Activated CD8-positive, alpha-beta memory T cell treated with anti-CD3 and anti-CD28 coated beads for 36 hours (primary cell): ENCODE measurements around the gene RPS14. TPM values are rescaled to one million over a fixed set of nuclear protein-coding genes. Genes with fewer than 3 reads are reported as not detected.

Experiments
- CTCF ChIA-PET: fragments of 350-600 bp; sonication (Branson Sonifier 250); formaldehyde crosslinking; loops from one replicate; lab custom pipeline; 2021; ENCODE audit warnings: antibody characterized with exemption; lab: Charles Lee
- POLR2A ChIA-PET: fragments of 350-600 bp; sonication (Branson Sonifier 250); formaldehyde crosslinking; loops from one replicate; lab custom pipeline; 2021; ENCODE audit warnings: antibody characterized with exemption; lab: Charles Lee
- total RNA-seq, 2 experiments: library from RNA; stranded (reverse); gene quantifications; one replicate each; pipeline ENCODE4 v1.2.3, GENCODE V29; 2021

Gene RPS14
- total RNA-seq, 2 experiments from 2014 or later, result 2,762 to 2,830 TPM

DNA sequence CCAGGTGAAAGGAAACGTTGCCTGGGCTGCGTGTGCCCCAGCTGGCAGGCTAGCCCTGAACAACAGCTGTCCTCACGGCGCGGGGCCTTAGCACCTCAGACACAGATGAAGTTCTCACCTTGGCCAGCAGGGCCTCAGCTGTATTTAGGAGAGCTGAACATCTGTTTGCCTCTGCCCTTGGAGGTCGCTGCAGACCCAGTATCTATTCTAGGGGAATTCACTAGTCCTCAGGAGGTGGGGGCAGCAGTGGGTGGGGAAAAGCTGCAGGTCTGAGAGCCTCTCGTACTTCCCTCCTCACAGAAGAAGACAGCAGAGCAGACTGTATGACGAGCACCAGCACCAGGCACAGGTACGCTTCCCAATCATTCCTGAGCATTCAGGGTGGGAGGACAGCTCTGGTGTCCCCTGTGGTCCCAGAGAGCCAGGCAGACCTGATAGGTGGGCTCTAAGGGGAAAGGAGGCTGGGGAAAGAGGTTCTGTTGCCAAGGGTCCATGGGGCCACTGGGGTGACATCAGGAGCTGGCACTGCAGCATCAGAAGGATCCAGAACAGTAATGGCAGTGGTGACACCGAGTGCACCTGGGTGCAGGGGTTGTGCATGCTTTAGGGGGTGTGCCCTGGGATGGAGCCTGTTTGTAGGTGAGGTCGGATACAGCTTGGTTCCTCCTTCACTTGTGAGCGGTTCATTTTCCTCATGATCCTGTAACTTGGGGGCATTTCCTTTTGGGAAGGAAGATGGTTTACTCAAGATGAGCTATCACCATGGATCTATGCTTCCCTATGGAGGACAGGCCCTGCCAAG lies 50.6 kb downstream of the RPS14 start:
- CTCF ChIA-PET, result interaction anchor here (0.6 to 4.1 kb wide), 5 partner anchors 19 to 86 kb away, joined by 3 to 25 read pairs (median 3); no protein-coding TSS in a partner anchor
- POLR2A ChIA-PET, result interaction anchor here (0.6 to 1.5 kb wide), 3 partner anchors 13 to 41 kb away, joined by 3 to 4 read pairs (median 3); no protein-coding TSS in a partner anchor

DNA sequence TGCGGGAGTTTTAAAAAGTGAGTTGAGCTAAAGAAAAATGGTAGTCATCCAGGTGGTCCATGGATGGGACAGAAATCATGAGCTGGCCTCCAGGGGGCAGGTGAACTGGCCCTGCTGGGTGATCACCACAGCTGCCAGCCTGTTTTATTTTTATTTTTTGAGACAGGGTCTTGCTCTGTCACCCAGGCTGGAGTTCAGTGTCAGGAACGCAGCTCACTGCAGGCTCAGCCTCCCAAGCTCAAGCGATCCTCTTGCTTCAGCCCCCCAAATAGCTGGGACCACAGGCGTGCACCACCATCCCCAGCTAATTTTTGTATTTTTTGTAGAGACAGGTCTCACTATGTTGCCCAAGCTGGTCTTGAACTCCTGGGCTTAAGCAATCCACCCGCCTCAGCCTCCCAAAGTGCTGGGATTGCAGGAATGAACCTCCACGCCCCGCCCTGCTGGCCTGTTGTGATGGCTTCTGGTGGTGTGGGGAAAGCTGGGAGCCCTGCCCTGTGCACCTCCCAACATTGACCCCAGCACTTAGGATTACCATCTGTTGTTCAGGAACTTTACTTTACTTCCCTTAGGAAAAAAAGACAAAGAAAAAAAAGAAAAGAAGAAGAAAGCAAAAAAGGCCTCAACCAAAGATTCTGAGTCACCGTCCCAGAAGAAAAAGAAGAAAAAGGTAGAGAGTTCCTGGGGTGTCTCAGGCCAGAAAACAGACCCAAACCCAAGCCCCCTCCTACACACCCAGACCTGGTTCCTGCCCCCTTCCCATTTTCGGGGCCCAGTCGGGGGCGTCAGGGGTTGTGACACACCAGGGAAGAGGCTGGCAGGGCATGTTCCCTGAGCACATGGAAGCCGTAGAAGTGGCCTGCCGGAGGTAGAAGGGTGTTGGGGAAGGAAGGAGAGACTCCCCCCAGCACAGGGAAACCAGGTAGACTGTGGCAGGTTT lies 51.5 kb downstream of the RPS14 start:
- ChIA-PET CTCF (interaction anchor here (1.1 to 4.1 kb wide), 3 partner anchors 34 to 48 kb away, joined by 3 to 25 read pairs (median 4); no protein-coding TSS in a partner anchor), POLR2A (interaction anchor here (0.6 to 1.5 kb wide), 2 partner anchors 37 to 40 kb away, joined by 3 read pairs; no protein-coding TSS in a partner anchor)

DNA sequence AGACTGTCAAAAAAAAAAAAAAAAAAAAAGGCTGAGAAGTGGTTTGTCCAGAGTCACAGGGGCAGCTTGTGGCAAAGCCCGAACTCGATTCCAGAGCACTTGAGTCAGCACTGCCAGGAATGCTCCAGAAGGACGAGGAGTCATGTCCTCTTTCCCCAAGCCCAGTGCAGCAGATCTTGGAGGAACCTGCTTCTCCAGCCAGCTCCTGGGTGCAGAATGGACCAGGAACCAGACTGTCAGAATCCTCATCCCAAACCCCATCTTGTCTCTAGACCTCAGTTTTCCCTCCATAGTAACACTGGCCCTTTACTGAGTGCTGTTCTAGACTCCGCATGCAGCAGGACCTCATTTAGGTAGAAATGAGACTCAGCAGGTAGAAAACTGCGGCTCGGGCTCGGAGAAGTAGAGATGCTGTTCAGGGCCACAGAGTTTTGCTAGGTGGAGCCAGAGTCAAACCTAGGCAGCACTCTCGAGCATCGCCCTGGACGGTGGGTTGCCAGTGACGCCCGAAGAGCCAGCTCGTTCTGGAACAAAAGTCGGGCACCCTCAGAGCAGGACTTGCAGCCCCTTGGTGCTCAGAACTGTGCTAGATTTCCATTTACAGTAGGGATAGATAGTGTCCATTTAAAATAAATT lies 52.3 kb downstream of the RPS14 start:
- CTCF ChIA-PET, result interaction anchor here (0.9 to 4.1 kb wide), 3 partner anchors 21 to 49 kb away, joined by 3 to 25 read pairs (median 4); no protein-coding TSS in a partner anchor
- POLR2A ChIA-PET, result interaction anchor here (0.7 kb wide), 1 partner anchor 853 kb away, joined by 3 read pairs; no protein-coding TSS in a partner anchor

DNA sequence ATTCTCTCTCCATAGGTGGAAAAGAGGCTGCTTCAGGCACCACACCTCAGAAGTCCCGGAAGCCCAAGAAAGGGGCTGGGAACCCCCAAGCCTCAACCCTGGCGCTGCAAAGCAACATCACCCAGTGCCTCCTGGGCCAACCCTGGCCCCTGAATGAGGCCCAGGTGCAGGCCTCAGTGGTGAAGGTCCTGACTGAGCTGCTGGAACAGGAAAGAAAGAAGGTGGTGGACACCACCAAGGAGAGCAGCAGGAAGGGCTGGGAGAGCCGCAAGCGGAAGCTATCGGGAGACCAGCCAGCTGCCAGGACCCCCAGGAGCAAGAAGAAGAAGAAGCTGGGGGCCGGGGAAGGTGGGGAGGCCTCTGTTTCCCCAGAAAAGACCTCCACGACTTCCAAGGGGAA lies 53.3 kb downstream of the RPS14 start:
- CTCF ChIA-PET, result interaction anchor here (0.9 to 4.1 kb wide), 2 partner anchors 22 to 38 kb away, joined by 3 to 25 read pairs; no protein-coding TSS in a partner anchor
- POLR2A ChIA-PET, result no interaction called here

DNA sequence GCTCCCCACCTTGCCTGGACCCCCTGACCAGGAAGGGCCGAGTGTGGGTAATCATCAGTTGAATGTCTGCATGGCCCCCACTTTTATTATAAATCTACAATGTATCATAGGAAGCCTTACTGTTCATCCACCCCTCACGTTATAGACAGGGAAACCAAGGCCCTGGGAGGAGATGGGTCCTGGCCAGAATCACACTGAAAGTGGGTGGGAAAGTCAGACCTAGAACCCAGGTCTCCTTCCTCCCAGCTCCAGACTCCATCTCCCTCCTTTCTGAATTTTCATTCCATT lies 53.9 kb downstream of the RPS14 start:
- CTCF ChIA-PET, result no interaction called here
- POLR2A ChIA-PET, result interaction anchor here (0.6 kb wide), 1 partner anchor 9 kb away, joined by 3 read pairs; no protein-coding TSS in a partner anchor

DNA sequence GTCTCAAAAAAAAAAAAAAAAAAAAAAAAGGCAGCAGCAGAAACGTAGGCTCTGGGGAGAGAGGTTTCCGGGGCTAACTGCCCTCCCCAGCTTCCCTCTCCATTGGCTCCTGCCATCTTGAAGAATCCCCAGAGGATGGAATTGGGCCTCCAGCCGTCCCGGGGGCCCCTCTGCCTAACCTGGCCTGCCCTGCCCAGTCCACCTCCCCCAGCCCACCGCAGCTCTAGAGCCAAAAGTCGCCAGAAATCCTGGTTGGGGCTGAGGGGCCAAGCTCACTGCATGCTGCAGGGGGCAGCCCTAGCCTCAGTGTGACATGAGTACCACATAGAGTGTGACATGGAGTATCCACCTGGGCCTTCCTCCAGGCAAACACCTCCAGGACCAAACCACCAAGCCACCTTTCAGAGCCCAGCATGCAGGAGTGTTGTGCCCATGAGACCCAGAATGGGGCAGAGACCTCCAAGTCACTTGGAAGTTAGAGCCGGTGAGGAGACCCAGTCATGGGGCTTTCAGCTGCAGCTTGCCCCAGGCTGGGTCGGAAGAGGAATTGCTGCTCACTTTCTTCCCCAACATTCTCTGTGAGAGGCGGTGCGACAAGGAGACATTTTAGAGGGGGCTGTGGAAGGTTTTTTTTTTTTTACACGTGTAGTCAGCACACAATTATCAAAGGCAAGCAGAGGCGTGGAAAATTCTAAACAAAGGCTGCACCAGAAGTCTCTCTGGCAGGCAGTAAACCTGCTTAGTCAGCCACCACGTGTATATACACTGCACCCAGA lies 54.4 kb downstream of the RPS14 start:
- CTCF ChIA-PET, result interaction anchor here (0.9 kb wide), 1 partner anchor 26 kb away, joined by 3 read pairs; no protein-coding TSS in a partner anchor
- POLR2A ChIA-PET, result interaction anchor here (0.6 kb wide), 1 partner anchor 9 kb away, joined by 3 read pairs; no protein-coding TSS in a partner anchor

DNA sequence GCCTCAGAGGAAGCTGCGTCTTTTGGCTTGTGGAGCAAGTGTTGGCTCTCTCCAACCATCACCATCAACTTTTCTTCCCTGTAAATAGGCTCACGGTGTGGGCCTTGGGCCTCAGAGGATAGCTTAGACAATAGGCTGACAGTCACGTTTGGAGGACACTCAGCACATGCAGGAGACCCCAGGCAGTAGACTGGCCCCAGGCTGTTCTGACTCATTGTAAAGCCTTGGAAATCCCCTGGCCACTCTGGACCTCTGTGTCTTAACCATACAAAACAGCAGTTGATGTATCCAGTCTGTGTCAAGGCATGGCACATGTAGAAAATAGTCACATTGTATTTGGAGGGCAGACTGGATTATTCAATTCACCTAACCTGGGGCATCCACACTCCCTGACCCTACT lies 55.4 kb downstream of the RPS14 start:
- POLR2A ChIA-PET, result no interaction called here

DNA sequence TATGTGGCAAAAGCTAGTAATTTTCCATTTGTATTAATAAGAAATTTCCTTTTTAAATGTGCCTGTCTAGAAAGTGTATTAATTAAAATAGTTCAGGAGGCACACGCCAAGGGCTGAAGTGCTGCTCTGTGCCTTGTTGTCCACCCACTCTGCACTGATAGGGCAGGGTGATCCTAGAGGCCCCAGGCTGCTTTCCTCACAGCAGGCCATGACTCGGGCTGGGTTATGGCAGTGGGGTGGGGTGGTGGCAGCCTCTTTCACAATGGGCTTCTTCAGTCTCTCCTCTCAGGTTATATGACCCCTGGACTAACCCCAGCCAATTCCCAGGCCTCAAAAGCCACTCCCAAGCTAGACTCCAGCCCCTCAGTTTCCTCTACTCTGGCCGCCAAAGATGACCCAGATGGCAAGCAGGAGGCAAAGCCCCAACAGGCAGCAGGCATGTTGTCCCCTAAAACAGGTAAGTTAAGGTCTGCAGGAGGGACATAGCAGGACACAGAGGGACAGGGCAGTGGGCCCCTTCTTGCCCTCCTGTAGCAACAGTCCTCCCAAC lies 56.4 kb downstream of the RPS14 start:
- ChIA-PET CTCF (no interaction called here), POLR2A (no interaction called here)

More for the DNA sequence above, 55.4 kb downstream of the RPS14 start:
- CTCF ChIA-PET, result no interaction called here

DNA sequence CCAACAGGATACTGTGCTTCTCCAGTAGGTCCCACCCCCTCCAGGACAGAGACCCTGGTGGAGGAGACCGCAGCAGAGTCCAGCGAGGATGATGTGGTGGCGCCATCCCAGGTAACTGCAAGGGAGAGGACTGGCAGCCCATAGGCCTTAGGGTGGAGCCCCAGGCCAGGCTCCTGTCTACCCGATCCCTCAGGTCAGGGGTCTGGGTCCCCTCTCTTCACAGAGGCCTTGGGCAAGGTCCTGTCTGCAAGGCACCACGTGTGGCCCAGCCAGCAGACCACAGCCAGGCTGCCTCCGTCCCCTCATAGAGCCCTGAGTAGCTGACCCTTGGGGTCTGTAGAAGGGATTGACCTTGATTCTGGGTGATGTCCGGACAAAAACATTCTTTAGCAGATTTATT lies 56.9 kb downstream of the RPS14 start:
- ChIA-PET POLR2A (no interaction called here), CTCF (no interaction called here)

Other genes starting within 250 kb of the RPS14 start
- gene CAMK2A, start 160.0 kb downstream of the RPS14 start, total RNA-seq, result not detected
- gene ARSI, start 146.8 kb downstream of the RPS14 start, total RNA-seq, result not detected
- 100 to 1,000 TPM; 127 to 134 TPM for gene TCOF1, start 92.0 kb downstream of the RPS14 start, total RNA-seq
- gene CD74, start 36.8 kb downstream of the RPS14 start, total RNA-seq, result 100 to 1,000 TPM; 253 to 265 TPM
- gene NDST1, start 58.4 kb upstream of the RPS14 start, total RNA-seq, result 1 to 10 TPM; 3.2 to 4.8 TPM
- under 1 TPM in 1 of 2 experiments, not detected in 1; 0.04 TPM for gene SYNPO, start 190.9 kb upstream of the RPS14 start, total RNA-seq
- gene MYOZ3, start 211.5 kb upstream of the RPS14 start, total RNA-seq, result under 1 TPM in 1 of 2 experiments, not detected in 1; 0.06 TPM